Measurements from ENCODE around the gene NOS3.

NOS3 gene

GRCh38 chr7:150981644-150982043 is 9.2 kb upstream of the NOS3 start:
- DNase-seq = no peak

- no peak for DNase-seq
These were observed 8.5 kb upstream of the NOS3 start for GRCh38 chr7:150982351-150982750.

DNA sequence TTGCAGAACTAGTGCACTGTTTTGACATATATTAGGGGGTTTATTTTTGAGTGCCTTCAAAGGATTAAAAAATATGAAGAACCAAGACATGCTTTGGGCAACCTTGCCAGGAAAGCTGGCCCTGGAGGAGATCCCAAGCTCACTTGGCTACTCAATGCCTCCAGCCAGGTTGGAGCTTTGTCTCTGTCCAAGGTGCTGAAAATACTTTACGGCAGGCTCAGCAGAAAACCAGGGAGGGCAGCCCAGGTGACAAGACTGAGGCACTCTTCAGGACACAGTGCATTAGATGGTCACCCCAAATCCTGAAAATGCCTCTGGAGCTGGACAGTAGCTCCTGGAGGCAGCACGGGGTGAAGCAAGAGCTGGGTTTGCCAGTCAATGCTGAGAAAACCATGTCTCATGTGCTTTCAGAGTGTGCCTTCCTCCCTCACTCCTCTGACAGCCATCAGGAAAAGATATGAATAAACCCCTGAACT is 6.9 kb upstream of the NOS3 start:
- DNase-seq = no peak

DNA sequence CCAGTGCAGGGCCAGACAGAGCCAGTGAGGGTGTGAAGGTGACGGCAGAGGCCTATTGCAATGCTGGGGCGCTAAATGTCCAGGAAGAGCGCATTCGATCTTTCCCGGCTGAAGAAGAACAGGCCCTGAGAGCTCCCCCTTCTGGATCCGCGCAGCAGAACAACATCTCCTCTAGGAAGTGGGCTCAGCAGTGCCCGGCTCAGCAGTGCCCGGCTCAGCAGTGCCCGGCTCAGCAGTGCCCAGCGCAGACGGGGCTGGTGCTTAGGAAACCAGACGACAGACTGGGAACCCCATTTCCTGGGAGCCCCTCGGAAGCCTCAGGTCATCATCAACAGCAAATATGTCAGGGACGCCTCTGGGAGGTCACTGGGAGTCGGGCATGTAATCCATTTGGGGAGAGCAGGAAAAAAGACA is 4.7 kb upstream of the NOS3 start:
- peak; percentile 75 for DNase-seq

DNA sequence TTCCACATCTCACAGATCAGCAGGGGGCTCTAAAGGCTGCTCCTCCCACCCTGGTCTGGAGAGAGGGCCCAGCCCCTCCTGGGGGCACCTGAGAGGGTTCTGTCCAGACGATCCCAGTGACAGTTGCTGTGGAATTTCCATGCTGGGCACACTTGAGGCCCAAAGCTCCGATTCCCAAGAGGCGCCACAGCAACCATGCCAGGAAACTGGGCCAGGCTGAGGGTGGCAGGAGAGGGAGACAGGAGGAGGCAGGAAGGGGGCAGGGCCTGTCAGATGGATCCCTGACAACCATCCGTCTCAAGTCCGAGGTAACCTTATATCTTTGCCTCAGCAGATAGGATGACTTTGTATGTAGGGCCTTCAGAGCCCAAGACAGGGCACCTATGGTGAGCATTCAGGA is 4.3 kb upstream of the NOS3 start:
- DNase-seq = no peak

GRCh38 chr7:150988230-150989226 is 2.3 kb upstream of the NOS3 start:
- peak; percentile 80 for DNase-seq

DNA sequence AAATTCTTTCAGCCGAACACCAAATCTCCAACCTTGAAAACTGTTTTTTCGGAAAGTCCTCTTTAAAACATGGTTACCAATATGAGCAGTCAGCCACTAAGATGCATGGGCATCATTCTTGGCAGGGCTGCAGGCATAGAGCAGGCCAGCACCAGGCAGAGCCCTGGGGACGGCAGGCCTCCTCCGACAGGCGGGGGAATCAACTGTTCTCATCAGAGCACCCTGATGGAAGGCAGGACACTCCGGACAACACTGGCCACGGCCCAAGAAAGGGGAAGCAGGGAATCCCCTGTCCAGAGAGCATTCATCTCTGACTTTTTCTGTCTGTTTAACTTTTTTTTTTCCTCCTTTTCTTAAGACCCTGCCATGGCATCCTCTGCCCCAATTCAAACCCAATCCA is 1.4 kb upstream of the NOS3 start:
- DNase-seq = no peak

- DNase-seq = no peak
These were observed 1.3 kb downstream of the NOS3 start for GRCh38 chr7:150992051-150992640.

DNA sequence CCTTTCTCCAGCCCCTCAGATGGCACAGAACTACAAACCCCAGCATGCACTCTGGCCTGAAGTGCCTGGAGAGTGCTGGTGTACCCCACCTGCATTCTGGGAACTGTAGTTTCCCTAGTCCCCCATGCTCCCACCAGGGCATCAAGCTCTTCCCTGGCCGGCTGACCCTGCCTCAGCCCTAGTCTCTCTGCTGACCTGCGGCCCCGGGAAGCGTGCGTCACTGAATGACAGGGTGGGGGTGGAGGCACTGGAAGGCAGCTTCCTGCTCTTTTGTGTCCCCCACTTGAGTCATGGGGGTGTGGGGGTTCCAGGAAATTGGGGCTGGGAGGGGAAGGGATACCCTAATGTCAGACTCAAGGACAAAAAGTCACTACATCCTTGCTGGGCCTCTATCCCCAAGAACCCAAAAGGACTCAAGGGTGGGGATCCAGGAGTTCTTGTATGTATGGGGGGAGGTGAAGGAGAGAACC is 2.1 kb downstream of the NOS3 start:
- peak; percentile 51 for DNase-seq

DNA sequence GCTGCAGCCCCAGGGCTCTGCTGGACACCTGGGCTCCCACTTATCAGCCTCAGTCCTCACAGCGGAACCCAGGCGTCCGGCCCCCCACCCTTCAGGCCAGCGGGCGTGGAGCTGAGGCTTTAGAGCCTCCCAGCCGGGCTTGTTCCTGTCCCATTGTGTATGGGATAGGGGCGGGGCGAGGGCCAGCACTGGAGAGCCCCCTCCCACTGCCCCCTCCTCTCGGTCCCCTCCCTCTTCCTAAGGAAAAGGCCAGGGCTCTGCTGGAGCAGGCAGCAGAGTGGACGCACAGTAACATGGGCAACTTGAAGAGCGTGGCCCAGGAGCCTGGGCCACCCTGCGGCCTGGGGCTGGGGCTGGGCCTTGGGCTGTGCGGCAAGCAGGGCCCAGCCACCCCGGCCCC is 2.7 kb downstream of the NOS3 start:
- DNase-seq = no peak

GRCh38 chr7:150994141-150994837 is 3.5 kb downstream of the NOS3 start:
- peak; percentile 48 for DNase-seq

DNA sequence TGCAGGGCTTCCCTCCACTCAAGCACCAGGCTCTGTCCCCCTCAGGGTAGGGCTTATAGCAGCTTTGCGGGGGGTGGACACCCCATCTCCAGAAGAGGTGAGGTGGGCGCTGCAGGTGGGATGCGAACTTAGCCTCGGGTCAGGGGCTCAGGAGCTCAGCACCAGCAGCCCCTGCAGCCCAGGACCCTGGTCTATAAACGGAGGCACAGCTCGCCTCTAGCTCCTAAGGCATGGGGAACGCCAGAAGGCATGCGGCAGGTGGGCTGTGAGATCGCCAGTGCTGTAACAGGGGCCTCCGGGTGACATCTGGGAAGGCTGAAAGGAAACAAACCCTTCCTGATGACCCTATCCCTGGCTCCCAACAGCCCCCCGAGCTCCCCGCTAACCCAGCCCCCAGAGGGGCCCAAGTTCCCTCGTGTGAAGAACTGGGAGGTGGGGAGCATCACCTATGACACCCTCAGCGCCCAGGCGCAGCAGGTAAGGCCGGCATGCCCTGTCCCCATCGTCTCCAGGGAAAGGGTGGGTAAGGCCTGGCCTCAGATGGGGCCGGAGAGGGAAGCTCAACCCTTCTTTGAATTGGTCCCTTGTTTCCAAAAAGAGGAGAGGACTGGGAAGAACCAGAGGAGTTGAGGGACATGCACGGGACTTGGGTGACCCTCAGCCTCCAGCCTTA is 4.2 kb downstream of the NOS3 start:
- no peak for DNase-seq

DNA sequence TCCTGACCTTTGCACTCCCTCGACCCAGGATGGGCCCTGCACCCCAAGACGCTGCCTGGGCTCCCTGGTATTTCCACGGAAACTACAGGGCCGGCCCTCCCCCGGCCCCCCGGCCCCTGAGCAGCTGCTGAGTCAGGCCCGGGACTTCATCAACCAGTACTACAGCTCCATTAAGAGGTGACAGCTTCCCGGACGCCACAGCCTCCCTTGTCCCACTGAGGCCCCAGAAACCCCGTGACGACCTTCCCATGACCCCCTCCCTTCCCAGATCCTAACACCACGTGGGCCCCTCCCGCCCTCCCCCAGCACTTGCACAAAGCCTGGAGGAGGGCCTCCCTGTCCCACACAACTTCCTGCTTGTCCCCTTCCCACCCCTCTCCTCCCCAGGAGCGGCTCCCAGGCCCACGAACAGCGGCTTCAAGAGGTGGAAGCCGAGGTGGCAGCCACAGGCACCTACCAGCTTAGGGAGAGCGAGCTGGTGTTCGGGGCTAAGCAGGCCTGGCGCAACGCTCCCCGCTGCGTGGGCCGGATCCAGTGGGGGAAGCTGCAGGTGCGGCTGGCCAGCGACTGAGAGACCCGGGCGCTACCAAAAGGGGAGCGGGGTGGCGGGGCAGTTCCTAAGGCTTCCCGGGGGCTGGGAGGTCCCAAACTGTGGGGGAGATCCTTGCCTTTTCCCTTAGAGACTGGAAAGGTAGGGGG is 5.7 kb downstream of the NOS3 start:
- peak; percentile 41 for DNase-seq

- no peak for DNase-seq
These were observed 6.3 kb downstream of the NOS3 start for GRCh38 chr7:150997075-150997511.

- no peak for DNase-seq
These were observed 7.0 kb downstream of the NOS3 start for GRCh38 chr7:150997817-150998216.

DNA sequence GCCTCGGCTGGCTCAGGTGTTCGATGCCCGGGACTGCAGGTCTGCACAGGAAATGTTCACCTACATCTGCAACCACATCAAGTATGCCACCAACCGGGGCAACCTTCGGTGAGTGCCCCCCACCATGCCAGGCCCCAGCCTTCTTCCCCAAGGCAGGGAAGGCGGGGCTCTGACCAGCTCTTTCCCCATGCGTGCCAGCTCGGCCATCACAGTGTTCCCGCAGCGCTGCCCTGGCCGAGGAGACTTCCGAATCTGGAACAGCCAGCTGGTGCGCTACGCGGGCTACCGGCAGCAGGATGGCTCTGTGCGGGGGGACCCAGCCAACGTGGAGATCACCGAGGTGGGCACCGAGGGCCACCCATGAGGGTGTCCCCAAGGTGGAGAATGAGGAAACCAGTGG is 7.5 kb downstream of the NOS3 start:
- DNase-seq = no peak

- no peak for DNase-seq
These were observed 8.2 kb downstream of the NOS3 start for GRCh38 chr7:150999001-150999400.

- DNase-seq = no peak
These were observed 8.8 kb downstream of the NOS3 start for GRCh38 chr7:150999497-151000230.

GRCh38 chr7:151000897-151001495 is 10.2 kb downstream of the NOS3 start:
- DNase-seq = no peak

DNA sequence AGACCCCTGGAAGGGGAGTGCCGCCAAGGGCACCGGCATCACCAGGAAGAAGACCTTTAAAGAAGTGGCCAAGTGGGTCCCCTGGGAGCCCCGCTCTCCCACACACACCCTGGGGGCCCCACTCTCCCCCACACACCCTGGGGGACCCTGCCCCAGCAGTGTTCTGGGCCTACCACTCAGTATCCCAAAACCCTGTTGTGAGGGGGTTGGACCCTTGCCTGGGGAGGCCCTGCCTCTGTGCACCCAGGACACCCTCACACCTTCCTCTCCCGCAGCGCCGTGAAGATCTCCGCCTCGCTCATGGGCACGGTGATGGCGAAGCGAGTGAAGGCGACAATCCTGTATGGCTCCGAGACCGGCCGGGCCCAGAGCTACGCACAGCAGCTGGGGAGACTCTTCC is 10.7 kb downstream of the NOS3 start:
- DNase-seq = no peak

- DNase-seq = no peak
These were observed 12.8 kb downstream of the NOS3 start for GRCh38 chr7:151003572-151003971.
